ENCODE results near the gene ASB2. TPM values are rescaled to one million over a fixed set of nuclear protein-coding genes. Genes with fewer than 3 reads are reported as not detected.
A peak's percentile ranks its signal among the peaks of the same experiment; 100 is the strongest.

Gene ASB2
- total and polyA plus RNA-seq, 2 of the 13 experiments (the other 11 are each of a cell fraction or from before 2014, with no cell fraction given) = 0.82 to 4.1 TPM

GRCh38 chr14:93939304-93940229 is 36.8 kb downstream of the ASB2 start (continued):
- TF ChIP-seq, protein P1, sequence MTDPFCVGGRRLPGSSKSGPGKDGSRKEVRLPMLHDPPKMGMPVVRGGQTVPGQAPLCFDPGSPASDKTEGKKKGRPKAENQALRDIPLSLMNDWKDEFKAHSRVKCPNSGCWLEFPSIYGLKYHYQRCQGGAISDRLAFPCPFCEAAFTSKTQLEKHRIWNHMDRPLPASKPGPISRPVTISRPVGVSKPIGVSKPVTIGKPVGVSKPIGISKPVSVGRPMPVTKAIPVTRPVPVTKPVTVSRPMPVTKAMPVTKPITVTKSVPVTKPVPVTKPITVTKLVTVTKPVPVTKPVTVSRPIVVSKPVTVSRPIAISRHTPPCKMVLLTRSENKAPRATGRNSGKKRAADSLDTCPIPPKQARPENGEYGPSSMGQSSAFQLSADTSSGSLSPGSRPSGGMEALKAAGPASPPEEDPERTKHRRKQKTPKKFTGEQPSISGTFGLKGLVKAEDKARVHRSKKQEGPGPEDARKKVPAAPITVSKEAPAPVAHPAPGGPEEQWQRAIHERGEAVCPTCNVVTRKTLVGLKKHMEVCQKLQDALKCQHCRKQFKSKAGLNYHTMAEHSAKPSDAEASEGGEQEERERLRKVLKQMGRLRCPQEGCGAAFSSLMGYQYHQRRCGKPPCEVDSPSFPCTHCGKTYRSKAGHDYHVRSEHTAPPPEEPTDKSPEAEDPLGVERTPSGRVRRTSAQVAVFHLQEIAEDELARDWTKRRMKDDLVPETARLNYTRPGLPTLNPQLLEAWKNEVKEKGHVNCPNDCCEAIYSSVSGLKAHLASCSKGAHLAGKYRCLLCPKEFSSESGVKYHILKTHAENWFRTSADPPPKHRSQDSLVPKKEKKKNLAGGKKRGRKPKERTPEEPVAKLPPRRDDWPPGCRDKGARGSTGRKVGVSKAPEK (CRISPR knock-in tag; IDR thresholded peaks at IDR 0.05; ENCODE audit: borderline replicate concordance) = no peak
- TF ChIP-seq ZNF414 (CRISPR knock-in tag; IDR thresholded peaks at IDR 0.05) (no peak), THYN1 (CRISPR knock-in tag; IDR thresholded peaks at IDR 0.05; ENCODE audit: borderline replicate concordance, low read depth) (no peak), GATAD2A (CRISPR knock-in tag; IDR thresholded peaks at IDR 0.05) (peak; percentile 28; the same call in 1 of the 2 replicates), ATF7-NPFF (CRISPR knock-in tag; IDR thresholded peaks at IDR 0.05; ENCODE audit: low read depth) (0 out of 2 replicates have a peak, but pooled peaks have one; percentile 51), AGO1 (IDR thresholded peaks at IDR 0.05; ENCODE audit: low read depth, low read length, poor library complexity, severe bottlenecking) (no peak), POLR2G (IDR thresholded peaks at IDR 0.05; ENCODE audit: low read depth, low read length) (no peak), TBX2 (CRISPR knock-in tag; IDR thresholded peaks at IDR 0.05; ENCODE audit: borderline replicate concordance) (peak; percentile 41; the same call in 1 of the 2 replicates), CHCHD3 (CRISPR knock-in tag; IDR thresholded peaks at IDR 0.05) (0 out of 2 replicates have a peak, but pooled peaks have one; percentile 46), PCBP1 (IDR thresholded peaks at IDR 0.05; ENCODE audit: borderline replicate concordance, low read depth, low read length) (no peak), ETV6 (CRISPR knock-in tag; conservative IDR thresholded peaks at IDR 0.05) (no peak), HOXD1 (CRISPR knock-in tag; IDR thresholded peaks at IDR 0.05) (0 out of 2 replicates have a peak, but pooled peaks have one; percentile 22), ZNF20 (CRISPR knock-in tag; IDR thresholded peaks at IDR 0.05) (no peak), ZNF549 (CRISPR knock-in tag; IDR thresholded peaks at IDR 0.05) (no peak)
- TF ChIP-seq, protein P2, sequence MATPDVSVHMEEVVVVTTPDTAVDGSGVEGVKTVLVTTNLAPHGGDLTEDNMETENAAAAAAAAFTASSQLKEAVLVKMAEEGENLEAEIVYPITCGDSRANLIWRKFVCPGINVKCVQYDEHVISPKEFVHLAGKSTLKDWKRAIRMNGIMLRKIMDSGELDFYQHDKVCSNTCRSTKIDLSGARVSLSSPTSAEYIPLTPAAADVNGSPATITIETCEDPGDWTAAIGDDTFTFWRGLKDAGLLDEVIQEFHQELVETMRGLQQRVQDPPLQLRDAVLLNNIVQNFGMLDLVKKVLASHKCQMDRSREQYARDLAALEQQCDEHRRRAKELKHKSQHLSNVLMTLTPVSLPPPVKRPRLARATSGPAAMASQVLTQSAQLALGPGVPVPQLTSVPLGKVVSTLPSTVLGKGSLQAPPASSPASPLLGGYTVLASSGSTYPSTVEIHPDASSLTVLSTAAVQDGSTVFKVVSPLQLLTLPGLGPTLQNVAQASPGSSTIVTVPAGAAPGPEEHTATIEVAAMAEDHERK (CRISPR knock-in tag; IDR thresholded peaks at IDR 0.05; ENCODE audit: low read depth) = no peak
- TF ChIP-seq, protein P3, sequence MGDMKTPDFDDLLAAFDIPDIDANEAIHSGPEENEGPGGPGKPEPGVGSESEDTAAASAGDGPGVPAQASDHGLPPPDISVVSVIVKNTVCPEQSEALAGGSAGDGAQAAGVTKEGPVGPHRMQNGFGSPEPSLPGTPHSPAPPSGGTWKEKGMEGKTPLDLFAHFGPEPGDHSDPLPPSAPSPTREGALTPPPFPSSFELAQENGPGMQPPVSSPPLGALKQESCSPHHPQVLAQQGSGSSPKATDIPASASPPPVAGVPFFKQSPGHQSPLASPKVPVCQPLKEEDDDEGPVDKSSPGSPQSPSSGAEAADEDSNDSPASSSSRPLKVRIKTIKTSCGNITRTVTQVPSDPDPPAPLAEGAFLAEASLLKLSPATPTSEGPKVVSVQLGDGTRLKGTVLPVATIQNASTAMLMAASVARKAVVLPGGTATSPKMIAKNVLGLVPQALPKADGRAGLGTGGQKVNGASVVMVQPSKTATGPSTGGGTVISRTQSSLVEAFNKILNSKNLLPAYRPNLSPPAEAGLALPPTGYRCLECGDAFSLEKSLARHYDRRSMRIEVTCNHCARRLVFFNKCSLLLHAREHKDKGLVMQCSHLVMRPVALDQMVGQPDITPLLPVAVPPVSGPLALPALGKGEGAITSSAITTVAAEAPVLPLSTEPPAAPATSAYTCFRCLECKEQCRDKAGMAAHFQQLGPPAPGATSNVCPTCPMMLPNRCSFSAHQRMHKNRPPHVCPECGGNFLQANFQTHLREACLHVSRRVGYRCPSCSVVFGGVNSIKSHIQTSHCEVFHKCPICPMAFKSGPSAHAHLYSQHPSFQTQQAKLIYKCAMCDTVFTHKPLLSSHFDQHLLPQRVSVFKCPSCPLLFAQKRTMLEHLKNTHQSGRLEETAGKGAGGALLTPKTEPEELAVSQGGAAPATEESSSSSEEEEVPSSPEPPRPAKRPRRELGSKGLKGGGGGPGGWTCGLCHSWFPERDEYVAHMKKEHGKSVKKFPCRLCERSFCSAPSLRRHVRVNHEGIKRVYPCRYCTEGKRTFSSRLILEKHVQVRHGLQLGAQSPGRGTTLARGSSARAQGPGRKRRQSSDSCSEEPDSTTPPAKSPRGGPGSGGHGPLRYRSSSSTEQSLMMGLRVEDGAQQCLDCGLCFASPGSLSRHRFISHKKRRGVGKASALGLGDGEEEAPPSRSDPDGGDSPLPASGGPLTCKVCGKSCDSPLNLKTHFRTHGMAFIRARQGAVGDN (CRISPR knock-in tag; IDR thresholded peaks at IDR 0.05) = peak; percentile 61
- TF ChIP-seq, protein P4, sequence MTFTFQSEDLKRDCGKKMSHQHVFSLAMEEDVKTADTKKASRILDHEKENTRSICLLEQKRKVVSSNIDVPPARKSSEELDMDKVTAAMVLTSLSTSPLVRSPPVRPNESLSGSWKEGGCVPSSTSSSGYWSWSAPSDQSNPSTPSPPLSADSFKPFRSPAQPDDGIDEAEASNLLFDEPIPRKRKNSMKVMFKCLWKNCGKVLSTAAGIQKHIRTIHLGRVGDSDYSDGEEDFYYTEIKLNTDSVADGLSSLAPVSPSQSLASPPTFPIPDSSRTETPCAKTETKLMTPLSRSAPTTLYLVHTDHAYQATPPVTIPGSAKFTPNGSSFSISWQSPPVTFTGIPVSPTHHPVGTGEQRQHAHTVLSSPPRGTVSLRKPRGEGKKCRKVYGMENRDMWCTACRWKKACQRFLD (CRISPR knock-in tag; IDR thresholded peaks at IDR 0.05; ENCODE audit: borderline replicate concordance) = no peak
